K562 (cell line): ENCODE data around the gene OTP. TPM values are rescaled to one million over a fixed set of nuclear protein-coding genes. Genes with fewer than 3 reads are reported as not detected.

Experiments used
- ATAC-seq: fragments of 200-7000 bp; cut with Tn5 transposase; 3 replicates; pipeline ENCODE4 v1.9.1; 2020; ENCODE audit warnings: moderate library complexity
- BruUV-seq: library from RNA; stranded (reverse); fragments of 400-500 nt; replicated peaks from 2 replicates; lab custom pipeline; 2021; lab: Mats Ljungman, UMichigan
- CTCF ChIA-PET: fragments of 300-600 bp; formaldehyde crosslinking; extraction: SDS; loops from one replicate; lab custom pipeline; 2021; ENCODE audit warnings: low intra/inter-chr PET ratio; lab: Yijun Ruan, JAX
- POLR2A ChIA-PET: fragments of 300-600, 350-650 bp; sonication (Branson Sonifier 250); formaldehyde crosslinking; extraction: SDS; loops from one replicate; lab custom pipeline; 2021; ENCODE audit warnings: antibody characterized with exemption, inconsistent platforms; lab: Yijun Ruan, JAX
- DNase-seq, 4 experiments: peaks; one replicate each; pipeline versions ENCODE4 v3.0.0 to v3.0.0-alpha.2; 2011 to 2018; ENCODE audit warnings: low spot score in 3 of 4, mixed read lengths in 3 of 4; ENCODE audit errors: extremely low read depth in 1 of 4
- FAIRE-seq: peaks from 2 replicates; lab custom pipeline; 2011; peaks lifted over from hg19 to GRCh38; lab: Jason Lieb, UNC
- H2AFZ ChIP-seq: 2 replicates; pipeline ENCODE4 v1.6.0; 2011; ENCODE audit warnings: low read depth, low read length, control low read depth, inconsistent platforms
- H3K27ac ChIP-seq: fragments of 200-600 bp; 3 replicates; pipeline ENCODE4 v1.8.0; 2011; ENCODE audit warnings: low read depth, mild to moderate bottlenecking, control low read depth, inconsistent platforms, low read length, moderate library complexity, mixed read lengths; ENCODE audit errors: extremely low read depth
- H3K27me3 ChIP-seq, 2 experiments: fragments of 300-600 bp in 1 of 2; 2 replicates in 1 of 2; 3 replicates in 1 of 2; pipeline versions ENCODE4 v1.6.0 to v1.8.0; 2011; ENCODE audit warnings: inconsistent platforms in 2 of 2, low read length in 2 of 2, mild to moderate bottlenecking in 1 of 2, mixed read lengths in 1 of 2, moderate library complexity in 1 of 2; ENCODE audit not compliant: control insufficient read depth in 2 of 2, insufficient read depth in 2 of 2
- H3K36me3 ChIP-seq: fragments of 300-600 bp; 3 replicates; pipeline ENCODE4 v1.8.0; 2011; ENCODE audit warnings: mild to moderate bottlenecking, low read length, inconsistent platforms; ENCODE audit not compliant: control insufficient read depth, insufficient read depth
- H3K4me1 ChIP-seq, 2 experiments: fragments of 200-600 bp in 1 of 2; replicated peaks in 1 of 2; 2 replicates in 1 of 2; 3 replicates in 1 of 2; pipeline versions ENCODE4 v1.5.1 to v1.8.0; 2011; ENCODE audit warnings: inconsistent platforms in 2 of 2, low read length in 2 of 2, mild to moderate bottlenecking in 1 of 2, mixed read lengths in 1 of 2, moderate library complexity in 1 of 2; ENCODE audit not compliant: control insufficient read depth in 2 of 2, insufficient read depth in 2 of 2
- H3K4me2 ChIP-seq: 2 replicates; pipeline ENCODE4 v1.6.1; 2011; ENCODE audit warnings: low read length, control low read depth, inconsistent platforms, mixed read lengths; ENCODE audit not compliant: insufficient read depth
- H3K4me3 ChIP-seq: fragments of 200-600 bp; sonication (generic), shearing (Covaris generic); 2 replicates; pipeline ENCODE4 v1.5.1; 2016; ENCODE audit warnings: control low read depth, inconsistent platforms
- H3K79me2 ChIP-seq: fragments of 200-600 bp; 3 replicates; pipeline ENCODE4 v1.8.0; 2011; ENCODE audit warnings: low read length, inconsistent platforms; ENCODE audit not compliant: control insufficient read depth, insufficient read depth
- H3K9ac ChIP-seq, 2 experiments: 2 replicates each; pipeline versions ENCODE4 v1.6.0 to v1.6.1; 2011; ENCODE audit warnings: low read depth in 2 of 2, low read length in 2 of 2, control low read depth in 1 of 2, inconsistent platforms in 1 of 2, mild to moderate bottlenecking in 1 of 2, mixed read lengths in 1 of 2; ENCODE audit not compliant: insufficient read depth in 1 of 2
- H3K9me1 ChIP-seq: one replicate; pipeline ENCODE4 v1.6.0; 2011; ENCODE audit warnings: inconsistent platforms, mild to moderate bottlenecking, low read length, moderate library complexity; ENCODE audit not compliant: control insufficient read depth, insufficient read depth
- H3K9me3 ChIP-seq: replicated peaks from 2 replicates; pipeline ENCODE4 v1.5.1; 2011; ENCODE audit warnings: low read depth, low read length, inconsistent platforms; ENCODE audit not compliant: control insufficient read depth, insufficient read depth
- H4K20me1 ChIP-seq: replicated peaks from 2 replicates; pipeline ENCODE4 v1.6.1; 2011; ENCODE audit warnings: low read length, inconsistent platforms, mixed read lengths; ENCODE audit not compliant: control insufficient read depth, insufficient read depth
- CREBBP ChIP-seq: IDR thresholded peaks from one replicate; pipeline ENCODE4 v1.6.1; 2012; ENCODE audit warnings: low read depth, mild to moderate bottlenecking, control low read depth, inconsistent platforms, low read length
- PRPF4 ChIP-seq: fragments of 200-400 bp; formaldehyde crosslinking; IDR thresholded peaks from one replicate; pipeline ENCODE4 v1.6.1; 2017; ENCODE audit warnings: low read length, low read depth, mild to moderate bottlenecking; ENCODE audit not compliant: insufficient read depth, poor library complexity, severe bottlenecking
- SRSF1 ChIP-seq: fragments of 200-400 bp; formaldehyde crosslinking; IDR thresholded peaks from 2 replicates; pipeline ENCODE4 v1.6.1; 2017; ENCODE audit warnings: mild to moderate bottlenecking, low read depth, low read length, moderate library complexity
- ZFP30 ChIP-seq: fragments of 250-450 bp; sonication (Bioruptor Pico); IDR thresholded peaks from 2 replicates; pipeline ENCODE4 v1.8.0; 2022; ENCODE audit warnings: moderate library complexity, mild to moderate bottlenecking, inconsistent platforms, borderline replicate concordance
- WGBS: fragments of 100-300 bp; shearing (Covaris generic); methylation state at CpG from one replicate; pipeline ENCODE4 v1.1.6; 2016; ENCODE audit warnings: low coverage, mixed read lengths; ENCODE audit not compliant: insufficient coverage; ENCODE audit errors: missing lambda C conversion rate; 5-methylcytosine and 5-hydroxymethylcytosine counted together
- in situ Hi-C: fragments of 300-500 bp; cut with MboI; formaldehyde crosslinking; loops from 4 replicates; pipeline ENCODE4 v1.15.0; 2018; ENCODE audit warnings: inconsistent platforms, mixed read lengths
- intact Hi-C: fragments of 100-400 bp; cut with micrococcal nuclease; formaldehyde crosslinking; loops from 2 replicates; pipeline ENCODE4 v1.14.2; 2022
- polyA plus RNA-seq, 8 experiments: library from polyadenylated mRNA; depleted of rRNA in 4 of 8; stranded (reverse) in 5 of 8; unstranded in 3 of 8; fragments of >200 nt; fragmentation: Nextera tagmentation in 2 of 8; fragmentation: Illumina TruSeq in 1 of 8; extraction: Ambion mirVana in 2 of 8; extraction: Trizol in 1 of 8; gene quantifications; 2 replicates each; pipeline versions ENCODE4 v1.2.1 to v1.2.3, GENCODE V29; 2011 to 2014; ENCODE audit warnings: inconsistent platforms in 1 of 8, missing spikeins in 1 of 8
- total RNA-seq, 7 experiments: library from RNA; depleted of rRNA in 6 of 7; stranded (reverse); fragments of >200 nt in 6 of 7; fragmentation: Illumina TruSeq in 2 of 7; extraction: Trizol in 2 of 7; gene quantifications; 2 replicates each; pipeline versions ENCODE4 v1.2.1 to v1.2.3, GENCODE V29; 2011 to 2021; ENCODE audit warnings: low replicate concordance in 1 of 7

Gene OTP
- total and polyA plus RNA-seq, 9 of the 15 experiments (the other 6 are each of a cell fraction or from before 2014, with no cell fraction given), result 0.04 to 0.16 (median 0.06) TPM; not detected in 4

GRCh38 chr5:77627869-77628674 lies 10.4 kb downstream of the OTP start:
- Histone ChIP-seq H2AFZ (no peak overlapping the region), H3K9me3 (no peaks in the 10 kb centered on the region), H3K4me1 (peaks cover 0 to 12% of the 10 kb centered on the region in 2 experiments; a peak in 2 of 5 replicates), H4K20me1 (no peaks in the 10 kb centered on the region), H3K9me1 (peaks cover 5% of the 10 kb centered on the region), H3K27me3 (peaks cover 16 to 37% of the 10 kb centered on the region in 2 experiments), H3K4me2 (no peak overlapping the region), H3K9ac (no peak overlapping the region), H3K27ac (no peak overlapping the region), H3K36me3 (no peaks in the 10 kb centered on the region), H3K79me2 (no peaks in the 10 kb centered on the region), H3K4me3 (no peak overlapping the region)
- ChIA-PET POLR2A (interaction anchor here (0.7 kb wide), 2 partner anchors 630 to 826 kb away, joined by 3 read pairs; no protein-coding TSS in a partner anchor), CTCF (no interaction called here)
- intact Hi-C loops (no loop called here), in situ Hi-C loops (no loop called here)
- FAIRE-seq (no peak), DNase-seq (no peak), ATAC-seq (no peak)
- TF ChIP-seq CREBBP, result no peak
- TF ChIP-seq SRSF1, result no peak
- TF ChIP-seq PRPF4, result no peak
- no peak for TF ChIP-seq ZFP30 (CRISPR knock-in tag)
- WGBS, result 45% methylated on average over 36 of the region's 69 CpGs
- BruUV-seq, result no TSS peak
